K562 (cell line): ENCODE data around the gene TIMP1. TPM values are rescaled to one million over a fixed set of nuclear protein-coding genes. Genes with fewer than 3 reads are reported as not detected.

Experiments used
- E2F3 ChIP-seq: fragments of 250-450 bp; sonication (Bioruptor Pico); IDR thresholded peaks from 2 replicates; pipeline ENCODE4 v1.4.0; 2020; ENCODE audit warnings: mild to moderate bottlenecking
- ELF2 ChIP-seq: fragments of 250-450 bp; sonication (Bioruptor Pico); IDR thresholded peaks from 2 replicates; pipeline ENCODE4 v1.5.0; 2021; ENCODE audit warnings: mild to moderate bottlenecking
- ERF ChIP-seq: fragments of 450-650 bp; formaldehyde crosslinking; IDR thresholded peaks from 2 replicates; pipeline ENCODE4 v1.4.0; 2020; ENCODE audit warnings: mild to moderate bottlenecking, mixed read lengths
- FOS ChIP-seq: IDR thresholded peaks from 3 replicates; pipeline ENCODE4 v1.6.1; 2011; ENCODE audit not compliant: insufficient read length; ENCODE audit errors: extremely low read depth
- GMEB1 ChIP-seq: fragments of 250-450 bp; sonication (Bioruptor Pico); IDR thresholded peaks from 2 replicates; pipeline ENCODE4 v1.4.0; 2020; ENCODE audit warnings: mild to moderate bottlenecking
- MAFF ChIP-seq: IDR thresholded peaks from 2 replicates; pipeline ENCODE4 v1.6.1; 2012; ENCODE audit warnings: low read length, improper control_type of control experiment
- MBD2 ChIP-seq: sonication (generic); IDR thresholded peaks from 2 replicates; pipeline ENCODE4 v1.6.1; 2016; ENCODE audit warnings: low read depth, borderline replicate concordance
- MTA3 ChIP-seq: fragments of 450-650 bp; formaldehyde crosslinking; IDR thresholded peaks from 2 replicates; pipeline ENCODE4 v1.6.1; 2017; ENCODE audit warnings: mild to moderate bottlenecking, borderline replicate concordance
- NUFIP1 ChIP-seq: fragments of 450-650 bp; IDR thresholded peaks from 2 replicates; pipeline ENCODE4 v1.6.1; 2018; ENCODE audit not compliant: partially characterized antibody
- PCBP1 ChIP-seq: fragments of 200-400 bp; formaldehyde crosslinking; IDR thresholded peaks from 2 replicates; pipeline ENCODE4 v1.6.1; 2018; ENCODE audit warnings: mild to moderate bottlenecking, low read depth, low read length; ENCODE audit not compliant: poor library complexity, severe bottlenecking
- RBM14 ChIP-seq: fragments of 200-400 bp; formaldehyde crosslinking; IDR thresholded peaks from 2 replicates; pipeline ENCODE4 v1.6.1; 2018; ENCODE audit warnings: low read depth, mild to moderate bottlenecking, low read length, moderate library complexity, borderline replicate concordance; ENCODE audit not compliant: insufficient read depth
- RBM22 ChIP-seq: fragments of 200-400 bp; formaldehyde crosslinking; IDR thresholded peaks from 2 replicates; pipeline ENCODE4 v1.6.1; 2018; ENCODE audit warnings: low read length, low read depth; ENCODE audit not compliant: poor library complexity, severe bottlenecking
- YY1 ChIP-seq, 3 experiments: IDR thresholded peaks; 2 replicates each; pipeline ENCODE4 v1.6.1; 2011; ENCODE audit warnings: low read length in 2 of 3, mild to moderate bottlenecking in 2 of 3, moderate library complexity in 2 of 3, borderline replicate concordance in 1 of 3, control low read depth in 1 of 3, low read depth in 1 of 3; ENCODE audit not compliant: insufficient read depth in 3 of 3, insufficient replicate concordance in 2 of 3, control insufficient read depth in 1 of 3, insufficient read length in 1 of 3; ENCODE audit errors: extremely low read depth in 1 of 3
- ZNF124 ChIP-seq: sonication (generic); formaldehyde crosslinking; IDR thresholded peaks from 2 replicates; pipeline ENCODE4 v1.8.1; 2022; ENCODE audit warnings: missing genetic modification reagents
- ZNF707 ChIP-seq: fragments of 250-450 bp; sonication (Bioruptor Pico); conservative IDR thresholded peaks from 2 replicates; pipeline ENCODE4 v1.8.0; 2022; ENCODE audit warnings: inconsistent platforms, mild to moderate bottlenecking, moderate library complexity
- ZSCAN29 ChIP-seq: fragments of 450-650 bp; IDR thresholded peaks from 2 replicates; pipeline ENCODE4 v1.6.1; 2017
- polyA plus RNA-seq, 8 experiments: library from polyadenylated mRNA; depleted of rRNA in 4 of 8; stranded (reverse) in 5 of 8; unstranded in 3 of 8; fragments of >200 nt; fragmentation: Nextera tagmentation in 2 of 8; fragmentation: Illumina TruSeq in 1 of 8; extraction: Ambion mirVana in 2 of 8; extraction: Trizol in 1 of 8; gene quantifications; 2 replicates each; pipeline versions ENCODE4 v1.2.1 to v1.2.3, GENCODE V29; 2011 to 2014; ENCODE audit warnings: inconsistent platforms in 1 of 8, missing spikeins in 1 of 8
- total RNA-seq, 7 experiments: library from RNA; depleted of rRNA in 6 of 7; stranded (reverse); fragments of >200 nt in 6 of 7; fragmentation: Illumina TruSeq in 2 of 7; extraction: Trizol in 2 of 7; gene quantifications; 2 replicates each; pipeline versions ENCODE4 v1.2.1 to v1.2.3, GENCODE V29; 2011 to 2021; ENCODE audit warnings: low replicate concordance in 1 of 7
- TF ChIP-seq, protein P1 (sequence below): conservative IDR thresholded peaks from 2 replicates; pipeline ENCODE4 v1.6.1; 2011; ENCODE audit warnings: low read depth, mild to moderate bottlenecking, low read length; ENCODE audit not compliant: control insufficient read depth
- TF ChIP-seq, protein P2 (sequence below): fragments of 450-650 bp; IDR thresholded peaks from 2 replicates; pipeline ENCODE4 v1.6.1; 2016; ENCODE audit warnings: low read depth, mild to moderate bottlenecking, moderate library complexity

TIMP1 gene
- total and polyA plus RNA-seq, 9 of the 15 experiments (the other 6 are each of a cell fraction or from before 2014, with no cell fraction given), result 115 to 699 (median 273) TPM

DNA sequence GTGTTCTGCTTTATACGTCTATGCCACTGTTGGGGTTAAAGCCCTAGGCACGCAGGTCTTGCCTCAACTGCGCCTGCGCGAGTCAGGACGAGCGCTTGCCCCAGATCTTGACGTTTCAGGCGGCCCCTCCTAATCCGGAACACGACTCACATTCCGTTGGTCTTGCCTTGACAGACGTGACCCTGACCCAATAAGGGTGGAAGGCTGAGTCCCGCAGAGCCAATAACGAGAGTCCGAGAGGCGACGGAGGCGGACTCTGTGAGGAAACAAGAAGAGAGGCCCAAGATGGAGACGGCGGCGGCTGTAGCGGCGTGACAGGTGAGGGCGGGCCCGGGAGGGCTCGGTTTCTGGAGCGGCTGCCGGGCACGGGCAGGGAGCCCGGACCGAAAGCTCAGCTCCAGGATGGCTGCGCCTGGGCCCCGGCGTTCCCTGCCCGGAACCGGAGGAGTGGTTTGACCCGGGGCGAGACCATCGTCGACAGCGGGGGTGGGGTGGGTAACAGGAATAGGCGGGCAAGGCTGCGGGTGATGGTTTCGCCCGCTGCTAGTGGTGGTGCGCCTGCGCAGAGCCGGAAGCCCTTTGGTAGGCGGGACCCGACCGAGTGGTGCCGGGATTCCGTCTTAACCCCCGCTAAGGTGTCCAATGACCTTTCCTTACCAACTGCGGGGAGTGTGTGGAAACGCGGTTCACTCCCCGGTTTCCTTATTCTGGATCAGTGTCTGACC, 21.1 kb upstream of the TIMP1 start, which contains the start of gene ARAF (continued):
- no peak for TF ChIP-seq ERF (CRISPR knock-in tag)
- no peak for TF ChIP-seq RBM22
- TF ChIP-seq MAFF, result peak; percentile 37; the same call in 1 of the 2 replicates
- TF ChIP-seq ZNF707 (CRISPR knock-in tag), result no peak
- TF ChIP-seq NUFIP1, result no peak
- peak; percentile 96 for TF ChIP-seq MBD2
- no peak for TF ChIP-seq GMEB1 (CRISPR knock-in tag)
- no peak for TF ChIP-seq ELF2 (CRISPR knock-in tag)
- TF ChIP-seq ZNF124 (CRISPR knock-in tag), result no peak
- TF ChIP-seq YY1 (IDR thresholded peaks at IDR 0.05; ENCODE audit: borderline replicate concordance in 1 of 3, control insufficient read depth in 1 of 3, extremely low read depth in 1 of 3, insufficient read depth in 3 of 3, insufficient read length in 1 of 3, insufficient replicate concordance in 2 of 3, low read depth in 1 of 3, low read length in 2 of 3), result peak; percentile 60 to 88 (median 85)
- TF ChIP-seq, protein P1, sequence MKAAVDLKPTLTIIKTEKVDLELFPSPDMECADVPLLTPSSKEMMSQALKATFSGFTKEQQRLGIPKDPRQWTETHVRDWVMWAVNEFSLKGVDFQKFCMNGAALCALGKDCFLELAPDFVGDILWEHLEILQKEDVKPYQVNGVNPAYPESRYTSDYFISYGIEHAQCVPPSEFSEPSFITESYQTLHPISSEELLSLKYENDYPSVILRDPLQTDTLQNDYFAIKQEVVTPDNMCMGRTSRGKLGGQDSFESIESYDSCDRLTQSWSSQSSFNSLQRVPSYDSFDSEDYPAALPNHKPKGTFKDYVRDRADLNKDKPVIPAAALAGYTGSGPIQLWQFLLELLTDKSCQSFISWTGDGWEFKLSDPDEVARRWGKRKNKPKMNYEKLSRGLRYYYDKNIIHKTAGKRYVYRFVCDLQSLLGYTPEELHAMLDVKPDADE, result no peak
- no peak for TF ChIP-seq RBM14
- TF ChIP-seq, protein P2, sequence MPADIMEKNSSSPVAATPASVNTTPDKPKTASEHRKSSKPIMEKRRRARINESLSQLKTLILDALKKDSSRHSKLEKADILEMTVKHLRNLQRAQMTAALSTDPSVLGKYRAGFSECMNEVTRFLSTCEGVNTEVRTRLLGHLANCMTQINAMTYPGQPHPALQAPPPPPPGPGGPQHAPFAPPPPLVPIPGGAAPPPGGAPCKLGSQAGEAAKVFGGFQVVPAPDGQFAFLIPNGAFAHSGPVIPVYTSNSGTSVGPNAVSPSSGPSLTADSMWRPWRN, result no peak
- TF ChIP-seq MTA3, result peak; percentile 32; the same call in 1 of the 2 replicates
- no peak for TF ChIP-seq E2F3 (CRISPR knock-in tag)
- peak; percentile 98 for TF ChIP-seq FOS
- no peak for TF ChIP-seq ZSCAN29
- TF ChIP-seq PCBP1, result peak; percentile 70
